Tibial nerve (tissue), 4 donors: ENCODE data around the gene ZNF473. TPM values are rescaled to one million over a fixed set of nuclear protein-coding genes. Genes with fewer than 3 reads are reported as not detected.
A peak's percentile ranks its signal among the peaks of the same experiment; 100 is the strongest.
"Not testable (repeated sequence)": the region's sequence is repeated elsewhere in the genome, so short reads cannot be mapped to it uniquely, and the experiment has no call there.

Experiments
- DNase-seq, 2 donors: peaks; one replicate each; pipeline ENCODE4 v3.0.0-alpha.2; 2019; ENCODE audit warnings: low spot score in 2 of 2
- H3K27ac ChIP-seq, 4 donors: fragments of 200-600 bp; sonication (generic) in 3 of 4; one replicate each; pipeline ENCODE4 v1.5.1; 2017 to 2019; ENCODE audit warnings: mild to moderate bottlenecking in 1 of 4
- H3K27me3 ChIP-seq, 2 donors: fragments of 200-600 bp; sonication (generic) in 1 of 2; one replicate each; pipeline versions ENCODE4 v1.5.1 to v1.6.0; 2017 to 2019
- H3K36me3 ChIP-seq, 3 donors: fragments of 200-600 bp; sonication (generic); one replicate each; pipeline ENCODE4 v1.5.1; 2018 to 2019
- H3K4me1 ChIP-seq, 4 donors: fragments of 200-600 bp; sonication (generic) in 3 of 4; one replicate each; pipeline ENCODE4 v1.5.1; 2017 to 2019
- H3K4me3 ChIP-seq, 4 donors: fragments of 200-600 bp; sonication (generic) in 3 of 4; one replicate each; pipeline ENCODE4 v1.5.1; 2017 to 2019; ENCODE audit warnings: mild to moderate bottlenecking in 1 of 4, moderate library complexity in 1 of 4
- H3K9me3 ChIP-seq, 4 donors: fragments of 200-600 bp; sonication (generic) in 3 of 4; one replicate each; pipeline ENCODE4 v1.5.1; 2017 to 2019
- whole genome bisulfite sequencing, 2 donors: methylation state at CpG; one replicate each; pipeline ENCODE4 v1.1.5; 2018; 5-methylcytosine and 5-hydroxymethylcytosine counted together
- total RNA-seq, 4 donors: library from RNA; depleted of rRNA; stranded (reverse); fragments of >200 nt; gene quantifications; one replicate each; pipeline ENCODE4 v1.1.0, GENCODE V29; 2016

ZNF473 gene
- total RNA-seq, 4 donors from 2014 or later: 8.2 to 25.5 (median 14.3) TPM

DNA sequence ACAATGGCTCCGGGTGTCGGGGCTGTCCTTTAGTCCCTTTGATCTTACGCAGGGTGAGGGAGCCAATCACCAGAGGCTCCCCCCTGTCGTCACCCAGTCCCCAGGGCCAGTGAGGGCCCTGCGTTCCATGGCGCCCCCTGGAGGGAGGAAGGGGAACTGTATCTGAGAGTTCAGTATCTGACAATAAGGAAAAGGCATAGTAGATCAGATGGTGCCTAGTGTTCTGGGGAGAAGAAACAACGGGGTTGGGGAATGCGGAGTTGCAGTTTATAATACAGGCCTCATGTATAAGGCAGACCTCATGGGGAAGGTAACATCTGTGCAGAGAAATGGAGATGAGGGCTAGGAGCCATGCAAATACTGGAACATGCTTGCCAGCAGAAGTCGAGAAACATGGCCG is 66.8 kb downstream of the ZNF473 start:
- H3K27ac ChIP-seq, H3K4me3 ChIP-seq, H3K36me3 ChIP-seq, DNase-seq, H3K27me3 ChIP-seq, H3K9me3 ChIP-seq, H3K4me1 ChIP-seq: not testable (repeated sequence)
- no CpG with 5 or more reads among the region's 10 CpGs for WGBS, 2 donors

DNA sequence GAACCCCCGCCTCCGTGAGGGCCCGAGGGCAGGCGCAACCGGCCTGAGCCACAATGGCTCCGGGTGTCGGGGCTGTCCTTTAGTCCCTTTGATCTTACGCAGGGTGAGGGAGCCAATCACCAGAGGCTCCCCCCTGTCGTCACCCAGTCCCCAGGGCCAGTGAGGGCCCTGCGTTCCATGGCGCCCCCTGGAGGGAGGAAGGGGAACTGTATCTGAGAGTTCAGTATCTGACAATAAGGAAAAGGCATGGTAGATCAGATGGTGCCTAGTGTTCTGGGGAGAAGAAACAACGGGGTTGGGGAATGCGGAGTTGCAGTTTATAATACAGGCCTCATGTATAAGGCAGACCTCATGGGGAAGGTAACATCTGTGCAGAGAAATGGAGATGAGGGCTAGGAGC is 72.1 kb downstream of the ZNF473 start:
- H3K27ac ChIP-seq, H3K27me3 ChIP-seq, DNase-seq, H3K4me3 ChIP-seq, H3K36me3 ChIP-seq, H3K9me3 ChIP-seq, H3K4me1 ChIP-seq: not testable (repeated sequence)
- no CpG with 5 or more reads among the region's 13 CpGs for WGBS, 2 donors

DNA sequence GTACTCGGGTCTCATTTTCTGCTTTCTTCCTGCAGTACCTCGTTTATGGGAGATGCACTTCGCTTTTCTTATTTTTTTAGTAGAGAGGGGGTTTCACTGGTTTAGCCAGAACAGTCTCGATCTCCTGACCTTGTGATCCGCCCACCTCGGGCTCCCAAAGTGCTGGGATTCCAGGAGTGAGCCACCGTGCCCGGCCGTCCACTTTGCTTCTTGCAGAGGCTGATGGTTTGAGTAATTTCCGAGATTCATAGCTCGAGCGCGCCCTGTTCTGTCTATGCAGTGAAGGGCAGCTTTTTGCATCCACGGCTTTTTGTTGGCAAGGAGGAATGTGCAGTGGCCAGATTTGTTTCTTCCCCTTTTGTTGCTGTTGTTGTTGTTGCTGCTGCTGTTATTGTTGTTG is 73.1 kb downstream of the ZNF473 start:
- H3K4me1 ChIP-seq, H3K27me3 ChIP-seq, H3K36me3 ChIP-seq, H3K9me3 ChIP-seq, H3K27ac ChIP-seq, H3K4me3 ChIP-seq: not testable (repeated sequence)
- DNase-seq: peak; percentile 8 to 51
- 70 to 75% methylated on average over 14 of the region's 14 CpGs for WGBS, 2 donors

DNA sequence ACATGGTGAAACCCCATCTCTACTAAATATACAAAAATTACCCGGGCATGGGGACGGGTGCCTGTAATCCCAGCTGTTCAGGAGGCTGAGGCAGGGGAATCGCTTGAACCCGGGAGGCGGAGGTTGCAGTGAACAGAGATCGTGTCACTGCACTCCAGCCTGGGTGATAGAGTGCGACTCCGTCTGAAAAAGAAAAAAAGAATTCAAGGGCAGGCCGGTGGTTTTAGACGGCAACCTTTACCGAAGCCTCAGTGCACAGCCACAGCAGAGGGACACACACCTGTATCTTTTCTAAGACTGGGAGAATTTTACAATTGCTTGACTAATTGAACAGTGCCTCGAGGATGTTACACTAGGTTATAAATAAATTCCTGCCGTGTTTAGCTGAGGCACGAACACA is 73.9 kb downstream of the ZNF473 start:
- H3K27me3 ChIP-seq, H3K4me3 ChIP-seq, H3K4me1 ChIP-seq, H3K9me3 ChIP-seq, H3K36me3 ChIP-seq, H3K27ac ChIP-seq, DNase-seq: not testable (repeated sequence)
- 84 to 88% methylated on average over 9 of the region's 14 CpGs for WGBS, 2 donors

DNA sequence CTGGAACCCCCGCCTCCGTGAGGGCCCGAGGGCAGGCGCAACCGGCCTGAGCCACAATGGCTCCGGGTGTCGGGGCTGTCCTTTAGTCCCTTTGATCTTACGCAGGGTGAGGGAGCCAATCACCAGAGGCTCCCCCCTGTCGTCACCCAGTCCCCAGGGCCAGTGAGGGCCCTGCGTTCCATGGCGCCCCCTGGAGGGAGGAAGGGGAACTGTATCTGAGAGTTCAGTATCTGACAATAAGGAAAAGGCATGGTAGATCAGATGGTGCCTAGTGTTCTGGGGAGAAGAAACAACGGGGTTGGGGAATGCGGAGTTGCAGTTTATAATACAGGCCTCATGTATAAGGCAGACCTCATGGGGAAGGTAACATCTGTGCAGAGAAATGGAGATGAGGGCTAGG is 75.1 kb downstream of the ZNF473 start:
- DNase-seq, H3K4me1 ChIP-seq, H3K4me3 ChIP-seq, H3K9me3 ChIP-seq, H3K27ac ChIP-seq, H3K36me3 ChIP-seq, H3K27me3 ChIP-seq: not testable (repeated sequence)
- no CpG with 5 or more reads among the region's 13 CpGs for WGBS, 2 donors

Other genes with a start within 250 kb of the ZNF473 start
- gene FUZ, start 212.7 kb upstream of the ZNF473 start, total RNA-seq: 10 to 100 TPM; 19.0 to 31.7 (median 26.8) TPM
- 10 to 100 TPM; 26.2 to 54.0 (median 29.4) TPM for gene MED25, start 207.7 kb upstream of the ZNF473 start, total RNA-seq
- 100 to 1,000 TPM in 2 of 4 donors, 10 to 100 TPM in 2; 75.6 to 113 (median 91.9) TPM for gene PTOV1, start 174.8 kb upstream of the ZNF473 start, total RNA-seq
- gene PNKP, start 158.4 kb upstream of the ZNF473 start, total RNA-seq: 100 to 1,000 TPM in 1 of 4 donors, 10 to 100 TPM in 3; 52.7 to 158 (median 79.5) TPM
- 10 to 100 TPM; 20.6 to 27.4 (median 25.4) TPM for gene AKT1S1, start 148.7 kb upstream of the ZNF473 start, total RNA-seq
- 10 to 100 TPM; 47.7 to 56.5 (median 49.0) TPM for gene TBC1D17, start 148.3 kb upstream of the ZNF473 start, total RNA-seq
- gene IL4I1, start 129.1 kb upstream of the ZNF473 start, total RNA-seq: 1 to 10 TPM in 2 of 4 donors, under 1 TPM in 1, not detected in 1; 0.63 to 3.0 (median 1.7) TPM
- gene ATF5, start 96.8 kb upstream of the ZNF473 start, total RNA-seq: 10 to 100 TPM; 12.6 to 19.0 (median 14.8) TPM
- gene NUP62, start 96.5 kb upstream of the ZNF473 start, total RNA-seq: 10 to 100 TPM; 32.8 to 43.5 (median 38.7) TPM
- gene SIGLEC11, start 64.8 kb upstream of the ZNF473 start, total RNA-seq: 1 to 10 TPM; 2.6 to 7.5 (median 4.3) TPM
- gene VRK3, start 633 bp upstream of the ZNF473 start, total RNA-seq: 10 to 100 TPM; 25.7 to 51.3 (median 30.1) TPM
- gene IZUMO2, start 137.3 kb downstream of the ZNF473 start, total RNA-seq: not detected
- 10 to 100 TPM; 12.9 to 30.3 (median 15.3) TPM for gene MYH14, start 177.6 kb downstream of the ZNF473 start, total RNA-seq